Measurements from ENCODE around the gene MYO5C. TPM values are rescaled to one million over a fixed set of nuclear protein-coding genes. Genes with fewer than 3 reads are reported as not detected.

Gene MYO5C
- total RNA-seq, 1 donor from 2014 or later: 74.7 TPM

DNA sequence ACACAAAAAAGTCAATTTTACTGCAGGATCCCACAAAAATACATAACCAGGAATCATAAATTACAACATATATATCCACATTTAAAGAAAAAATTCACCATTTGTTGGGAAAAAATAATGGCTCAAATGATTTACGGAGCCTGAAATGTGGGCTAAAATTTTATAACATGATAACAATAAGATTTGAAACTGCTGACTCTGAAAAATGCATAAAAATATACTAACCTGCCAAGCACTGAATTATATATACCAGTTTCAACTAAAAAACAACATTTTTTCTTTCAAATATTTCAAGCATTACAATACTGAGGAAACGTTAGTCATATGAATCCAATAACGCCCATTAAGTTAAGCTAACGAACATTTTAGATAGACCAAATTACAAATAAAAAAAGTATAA lies 12.2 kb upstream of the MYO5C start:
- H3K4me3 ChIP-seq: no peak overlapping the region
- DNase-seq: no peak
- intact Hi-C loops (cut with DNase I): no loop called here
- H3K36me3 ChIP-seq: peaks cover 15% of the 10 kb centered on the region
- TF ChIP-seq, protein P1, sequence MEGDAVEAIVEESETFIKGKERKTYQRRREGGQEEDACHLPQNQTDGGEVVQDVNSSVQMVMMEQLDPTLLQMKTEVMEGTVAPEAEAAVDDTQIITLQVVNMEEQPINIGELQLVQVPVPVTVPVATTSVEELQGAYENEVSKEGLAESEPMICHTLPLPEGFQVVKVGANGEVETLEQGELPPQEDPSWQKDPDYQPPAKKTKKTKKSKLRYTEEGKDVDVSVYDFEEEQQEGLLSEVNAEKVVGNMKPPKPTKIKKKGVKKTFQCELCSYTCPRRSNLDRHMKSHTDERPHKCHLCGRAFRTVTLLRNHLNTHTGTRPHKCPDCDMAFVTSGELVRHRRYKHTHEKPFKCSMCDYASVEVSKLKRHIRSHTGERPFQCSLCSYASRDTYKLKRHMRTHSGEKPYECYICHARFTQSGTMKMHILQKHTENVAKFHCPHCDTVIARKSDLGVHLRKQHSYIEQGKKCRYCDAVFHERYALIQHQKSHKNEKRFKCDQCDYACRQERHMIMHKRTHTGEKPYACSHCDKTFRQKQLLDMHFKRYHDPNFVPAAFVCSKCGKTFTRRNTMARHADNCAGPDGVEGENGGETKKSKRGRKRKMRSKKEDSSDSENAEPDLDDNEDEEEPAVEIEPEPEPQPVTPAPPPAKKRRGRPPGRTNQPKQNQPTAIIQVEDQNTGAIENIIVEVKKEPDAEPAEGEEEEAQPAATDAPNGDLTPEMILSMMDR (IDR thresholded peaks at IDR 0.05): no peak
- H3K4me1 ChIP-seq: no peaks in the 10 kb centered on the region
- no peak overlapping the region for H3K27ac ChIP-seq
- no peaks in the 10 kb centered on the region for H3K27me3 ChIP-seq (ENCODE audit: low read depth)
- no peak for ATAC-seq
- H3K9me3 ChIP-seq: no peaks in the 10 kb centered on the region

GRCh38 chr15:52306270-52306669 lies 10.7 kb upstream of the MYO5C start:
- intact Hi-C loops (cut with DNase I): no loop called here
- no peak for DNase-seq
- Histone ChIP-seq H3K36me3 (peaks cover 5% of the 10 kb centered on the region), H3K4me1 (no peaks in the 10 kb centered on the region), H3K4me3 (no peak overlapping the region), H3K9me3 (no peaks in the 10 kb centered on the region), H3K27ac (no peak overlapping the region), H3K27me3 (ENCODE audit: low read depth) (no peaks in the 10 kb centered on the region)
- ATAC-seq: no peak
- TF ChIP-seq, protein P1 (IDR thresholded peaks at IDR 0.05): no peak

DNA sequence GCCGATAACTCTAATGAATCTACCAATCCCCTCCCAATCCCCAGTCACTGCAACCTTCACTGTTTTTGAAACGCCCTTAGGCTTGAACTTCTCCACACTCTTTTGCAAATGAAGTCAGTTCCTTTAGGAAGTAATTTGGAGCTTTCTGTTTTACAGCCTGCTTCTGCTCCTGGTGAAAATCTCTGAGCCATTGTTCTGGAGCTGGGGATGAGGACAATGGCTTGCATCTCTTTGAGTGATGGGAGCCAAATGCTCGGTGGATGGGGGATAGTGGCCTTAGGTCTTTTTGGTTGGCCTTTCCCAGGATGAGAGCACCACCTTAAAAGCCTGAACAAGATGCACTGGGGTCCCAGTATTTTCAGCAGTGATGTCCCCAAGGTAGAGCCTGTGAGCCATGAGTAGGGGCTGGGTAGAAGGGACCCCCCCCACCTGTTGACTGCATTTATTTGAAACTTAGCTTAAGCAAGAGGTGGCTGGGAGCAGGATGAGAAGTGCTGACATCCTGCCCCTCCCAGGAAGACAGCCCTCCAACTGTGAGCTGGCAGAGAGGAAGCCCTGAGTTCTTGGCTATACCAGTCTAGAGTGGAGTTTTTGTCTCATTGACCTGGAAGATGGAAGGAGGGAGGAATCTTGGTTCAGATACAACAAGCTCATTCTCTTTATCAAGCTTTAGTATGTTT lies 7.6 kb upstream of the MYO5C start:
- ATAC-seq: no peak
- no peaks in the 10 kb centered on the region for H3K36me3 ChIP-seq
- no peak overlapping the region for H3K4me3 ChIP-seq
- no peak overlapping the region for H3K27ac ChIP-seq
- TF ChIP-seq, protein P1 (IDR thresholded peaks at IDR 0.05): no peak
- no peak for DNase-seq
- H3K9me3 ChIP-seq: no peaks in the 10 kb centered on the region
- no peaks in the 10 kb centered on the region for H3K27me3 ChIP-seq (ENCODE audit: low read depth)
- intact Hi-C loops (cut with DNase I): no loop called here
- no peaks in the 10 kb centered on the region for H3K4me1 ChIP-seq

DNA sequence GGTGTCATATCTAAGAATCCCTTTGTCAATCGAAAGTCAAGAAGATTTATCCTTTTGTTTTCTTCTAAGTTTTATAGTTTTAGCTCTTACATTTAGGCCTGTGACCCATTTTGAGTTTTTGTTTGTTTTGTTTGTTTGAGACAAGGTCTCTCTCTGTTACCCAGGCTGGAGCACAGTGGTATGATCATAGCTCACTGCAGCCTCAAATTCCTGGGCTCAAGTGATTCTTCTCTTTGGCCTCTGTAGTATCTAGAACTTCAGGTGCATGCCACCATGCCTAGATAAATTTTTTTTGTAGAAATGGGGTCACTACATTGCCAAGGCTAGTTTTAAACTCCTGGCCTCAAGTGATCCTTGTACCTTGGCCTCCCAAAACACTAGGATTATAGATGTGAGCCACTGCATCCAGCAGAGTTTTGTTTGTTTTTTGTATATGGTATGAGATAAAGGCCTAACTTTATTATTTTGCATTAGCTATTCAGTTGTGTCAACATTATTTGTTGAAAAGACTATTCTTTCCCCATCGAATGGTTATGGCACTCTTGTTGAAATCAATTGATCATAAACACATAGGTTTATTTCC lies 5.8 kb upstream of the MYO5C start:
- Histone ChIP-seq H3K36me3 (no peaks in the 10 kb centered on the region), H3K27ac (no peak overlapping the region), H3K27me3 (ENCODE audit: low read depth) (no peaks in the 10 kb centered on the region), H3K9me3 (no peaks in the 10 kb centered on the region), H3K4me3 (no peak overlapping the region), H3K4me1 (no peaks in the 10 kb centered on the region)
- intact Hi-C loops (cut with DNase I): no loop called here
- ATAC-seq (no peak), DNase-seq (no peak)
- TF ChIP-seq, protein P1 (IDR thresholded peaks at IDR 0.05): no peak

DNA sequence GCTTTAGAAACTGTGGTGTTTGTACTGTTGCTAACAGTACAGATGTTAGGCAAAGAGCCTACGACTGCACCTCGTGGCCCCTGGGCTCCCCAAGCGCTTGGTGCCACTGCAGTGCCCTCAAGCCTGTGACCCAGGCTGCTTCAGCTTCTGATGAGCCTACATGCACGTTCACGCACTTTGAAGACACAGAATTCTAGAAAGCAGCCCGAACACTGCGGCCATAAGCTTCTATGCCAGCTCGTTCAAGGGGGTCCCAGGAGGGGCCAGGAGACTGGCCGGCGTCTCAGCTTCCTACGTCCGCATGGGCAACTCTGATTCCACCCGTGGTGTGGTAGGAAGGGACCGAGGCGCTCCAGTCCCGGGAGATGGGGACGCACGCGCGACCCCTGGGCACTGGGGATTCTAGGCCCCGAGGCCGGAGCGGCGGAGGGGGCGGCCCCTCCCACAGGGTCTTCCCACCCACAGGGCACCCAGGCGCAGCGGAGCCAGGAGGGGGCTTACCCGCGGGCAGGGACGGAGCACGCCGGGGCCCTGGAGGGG lies 653 bp downstream of the MYO5C start:
- TF ChIP-seq, protein P1 (IDR thresholded peaks at IDR 0.05): no peak
- Histone ChIP-seq H3K4me1 (peaks cover 29% of the 10 kb centered on the region), H3K36me3 (no peaks in the 10 kb centered on the region), H3K4me3 (peak overlapping the region; percentile 62), H3K27me3 (ENCODE audit: low read depth) (peaks cover 14% of the 10 kb centered on the region), H3K9me3 (no peaks in the 10 kb centered on the region), H3K27ac (peak overlapping the region; percentile 85)
- intact Hi-C loops (cut with DNase I): no loop called here
- DNase-seq (no peak), ATAC-seq (peak; percentile 38 to 62)

All from lower lobe of right lung (tissue), 2 donors.